Endothelial cell of umbilical vein (primary cell): ENCODE data around the gene KRTAP13-2. TPM values are rescaled to one million over a fixed set of nuclear protein-coding genes. Genes with fewer than 3 reads are reported as not detected.

Experiments used
- BruUV-seq: library from RNA; stranded (reverse); fragments of 400-500 nt; replicated peaks from 2 replicates; lab custom pipeline; 2021; lab: Mats Ljungman, UMichigan
- CTCF ChIA-PET: fragments of 300-600, 350-600 bp; sonication (Branson Sonifier 250); formaldehyde crosslinking; loops from one replicate; lab custom pipeline; 2021; ENCODE audit warnings: antibody characterized with exemption, inconsistent platforms; lab: Charles Lee
- POLR2A ChIA-PET: fragments of 300-600, 350-600 bp; sonication (Branson Sonifier 250); formaldehyde crosslinking; loops from one replicate; lab custom pipeline; 2021; ENCODE audit warnings: antibody characterized with exemption, inconsistent platforms; lab: Charles Lee
- DNase-seq: peaks from one replicate; pipeline ENCODE4 v3.0.0-alpha.2; 2011; ENCODE audit warnings: low read depth, low spot score
- FAIRE-seq: peaks from 2 replicates; lab custom pipeline; 2011; peaks lifted over from hg19 to GRCh38; lab: Jason Lieb, UNC
- H2AFZ ChIP-seq: 2 replicates; pipeline ENCODE4 v1.6.0; 2012; ENCODE audit warnings: low read depth, low read length, control low read depth, inconsistent platforms
- H3K27ac ChIP-seq: 2 replicates; pipeline ENCODE4 v1.5.1; 2011; ENCODE audit warnings: low read depth, mild to moderate bottlenecking, control low read depth, low read length, moderate library complexity; ENCODE audit not compliant: insufficient read depth
- H3K27me3 ChIP-seq, 2 experiments: 2 replicates each; pipeline versions ENCODE4 v1.6.0 to v1.6.1; 2011; ENCODE audit warnings: low read length in 2 of 2, mixed read lengths in 1 of 2; ENCODE audit not compliant: control insufficient read depth in 2 of 2, insufficient read depth in 2 of 2
- H3K36me3 ChIP-seq, 2 experiments: 2 replicates in 1 of 2; 3 replicates in 1 of 2; pipeline ENCODE4 v1.5.1; 2011; ENCODE audit warnings: low read length in 2 of 2, mild to moderate bottlenecking in 1 of 2, moderate library complexity in 1 of 2; ENCODE audit not compliant: control insufficient read depth in 2 of 2, insufficient read depth in 2 of 2; ENCODE audit errors: extremely low read depth in 1 of 2
- H3K4me1 ChIP-seq: 3 replicates; pipeline ENCODE4 v1.5.1; 2011; ENCODE audit warnings: mild to moderate bottlenecking, low read length; ENCODE audit not compliant: control insufficient read depth, insufficient read depth; ENCODE audit errors: extremely low read depth
- H3K4me2 ChIP-seq: 2 replicates; pipeline ENCODE4 v1.6.1; 2011; ENCODE audit warnings: low read length, control low read depth, mixed read lengths; ENCODE audit not compliant: insufficient read depth
- H3K4me3 ChIP-seq, 3 experiments: fragments of 200-600 bp in 1 of 3; sonication (generic), shearing (Covaris generic) in 1 of 3; replicated peaks in 1 of 3; 2 replicates each; pipeline ENCODE4 v1.5.1; 2011 to 2016; ENCODE audit warnings: control low read depth in 3 of 3, low read length in 3 of 3, mild to moderate bottlenecking in 2 of 3, inconsistent platforms in 1 of 3, low read depth in 1 of 3, moderate library complexity in 1 of 3; ENCODE audit not compliant: insufficient read depth in 1 of 3
- H3K79me2 ChIP-seq: 2 replicates; pipeline ENCODE4 v1.6.0; 2012; ENCODE audit warnings: low read length, inconsistent platforms; ENCODE audit not compliant: control insufficient read depth, insufficient read depth
- H3K9ac ChIP-seq: replicated peaks from 2 replicates; pipeline ENCODE3; 2011; ENCODE audit warnings: low read length, control low read depth; ENCODE audit not compliant: insufficient read depth; ENCODE audit errors: extremely low read depth
- H3K9me1 ChIP-seq: replicated peaks from 3 replicates; pipeline ENCODE4 v1.6.0; 2011; ENCODE audit warnings: mild to moderate bottlenecking, low read length; ENCODE audit not compliant: control insufficient read depth, insufficient read depth; ENCODE audit errors: extremely low read depth
- H3K9me3 ChIP-seq: replicated peaks from 2 replicates; pipeline ENCODE4 v1.5.1; 2012; ENCODE audit warnings: low read length, inconsistent platforms; ENCODE audit not compliant: control insufficient read depth, insufficient read depth
- H4K20me1 ChIP-seq: replicated peaks from 2 replicates; pipeline ENCODE3; 2011; ENCODE audit warnings: mild to moderate bottlenecking, low read length; ENCODE audit not compliant: control insufficient read depth, insufficient read depth; ENCODE audit errors: extremely low read depth
- CTCF ChIP-seq, 2 donors: IDR thresholded peaks; 1 replicate in 1 of 2; 2 replicates in 1 of 2; pipeline ENCODE4 v1.5.1; 2011; ENCODE audit warnings: low read length in 2 of 2, mild to moderate bottlenecking in 2 of 2, moderate library complexity in 2 of 2, control low read depth in 1 of 2, inconsistent platforms in 1 of 2, low read depth in 1 of 2; ENCODE audit not compliant: insufficient read depth in 1 of 2; ENCODE audit errors: extremely low read depth in 1 of 2
- EZH2 ChIP-seq: IDR thresholded peaks from 2 replicates; pipeline ENCODE4 v1.6.1; 2012; ENCODE audit warnings: borderline replicate concordance, low read depth, mild to moderate bottlenecking, moderate library complexity, low read length, inconsistent platforms; ENCODE audit not compliant: severe bottlenecking
- FOS ChIP-seq: IDR thresholded peaks from 2 replicates; pipeline ENCODE4 v1.6.1; 2011; ENCODE audit warnings: mild to moderate bottlenecking, low read length, moderate library complexity, borderline replicate concordance; ENCODE audit not compliant: insufficient read depth
- GATA2 ChIP-seq: IDR thresholded peaks from 2 replicates; pipeline ENCODE4 v1.7.0; 2011; ENCODE audit warnings: low read depth, mild to moderate bottlenecking, moderate library complexity, mixed read lengths, low read length; ENCODE audit not compliant: insufficient read length, insufficient read depth
- JUN ChIP-seq: IDR thresholded peaks from 2 replicates; pipeline ENCODE4 v1.6.1; 2011; ENCODE audit warnings: borderline replicate concordance, low read depth; ENCODE audit not compliant: insufficient read length, insufficient read depth
- MAX ChIP-seq: IDR thresholded peaks from 2 replicates; pipeline ENCODE4 v1.6.1; 2011; ENCODE audit not compliant: insufficient read depth, insufficient read length
- MYC ChIP-seq: IDR thresholded peaks from one replicate; pipeline ENCODE4 v1.6.1; 2011; ENCODE audit warnings: mild to moderate bottlenecking, low read depth, low read length
- POLR2A ChIP-seq: IDR thresholded peaks from 2 replicates; pipeline ENCODE4 v1.6.1; 2012; ENCODE audit warnings: low read depth, mild to moderate bottlenecking, control low read depth, low read length
- POLR2AphosphoS5 ChIP-seq: IDR thresholded peaks from 2 replicates; pipeline ENCODE4 v1.6.1; 2012; ENCODE audit warnings: low read depth, mild to moderate bottlenecking, control low read depth, low read length, moderate library complexity; ENCODE audit not compliant: insufficient read depth
- dilution Hi-C: fragments of 300-500 bp; cut with MboI; formaldehyde crosslinking; loops from one replicate; pipeline ENCODE4 v1.15.0; 2019; ENCODE audit warnings: low sequenced_read_pairs; ENCODE audit not compliant: extremely low pct_ligation_motif_present
- intact Hi-C: fragments of 100-400 bp; cut with micrococcal nuclease; formaldehyde crosslinking; loops from one replicate; pipeline ENCODE4 v1.10.0; 2022
- polyA plus RNA-seq, 4 experiments: library from polyadenylated mRNA; depleted of rRNA in 3 of 4; stranded (reverse) in 3 of 4; unstranded in 1 of 4; fragments of >200 nt; gene quantifications; 2 replicates each; pipeline versions ENCODE4 v1.2.1 to v1.2.3, GENCODE V29; 2011 to 2012; ENCODE audit warnings: missing spikeins in 1 of 4
- total RNA-seq: library from RNA; stranded (reverse); gene quantifications from 2 replicates; pipeline ENCODE4 v1.2.3, GENCODE V29; 2021

KRTAP13-2 gene
- total and polyA plus RNA-seq, 2 donors (not counting 3 experiments of a cell fraction or from before 2014, with no cell fraction given) = not detected

GRCh38 chr21:30391492-30392025 lies 19.5 kb upstream of the KRTAP13-2 start:
- Histone ChIP-seq H3K4me2 (no peak overlapping the region), H2AFZ (no peak overlapping the region), H3K9me3 (peaks cover 6% of the 10 kb centered on the region), H3K9ac (no peak overlapping the region), H3K27ac (no peak overlapping the region), H3K27me3 (no peaks in the 10 kb centered on the region), H3K4me3 (no peak overlapping the region), H3K36me3 (no peaks in the 10 kb centered on the region), H3K4me1 (no peaks in the 10 kb centered on the region), H3K9me1 (no peaks in the 10 kb centered on the region), H4K20me1 (no peaks in the 10 kb centered on the region), H3K79me2 (no peaks in the 10 kb centered on the region)
- dilution Hi-C loops (no loop called here), intact Hi-C loops (no loop called here)
- BruUV-seq = no TSS peak
- ChIA-PET POLR2A (no interaction called here), CTCF (no interaction called here)
- DNase-seq (no peak), FAIRE-seq (no peak)
- TF ChIP-seq MYC (no peak), JUN (no peak), EZH2 (no peak), POLR2AphosphoS5 (no peak), FOS (no peak), CTCF (IDR thresholded peaks at IDR 0.05; ENCODE audit: extremely low read depth in 1 of 2, insufficient read depth in 1 of 2, low read depth in 1 of 2, low read length in 2 of 2) (no peak), MAX (no peak), POLR2A (no peak), GATA2 (no peak)
